ENCODE measurements around the gene SLC2A9.

GRCh38 chr4:9820343-9820742 is 201.0 kb downstream of the SLC2A9 start:
- TF ChIP-seq EP300 (IDR thresholded peaks at IDR 0.05): no peak
- TF ChIP-seq, protein P1, sequence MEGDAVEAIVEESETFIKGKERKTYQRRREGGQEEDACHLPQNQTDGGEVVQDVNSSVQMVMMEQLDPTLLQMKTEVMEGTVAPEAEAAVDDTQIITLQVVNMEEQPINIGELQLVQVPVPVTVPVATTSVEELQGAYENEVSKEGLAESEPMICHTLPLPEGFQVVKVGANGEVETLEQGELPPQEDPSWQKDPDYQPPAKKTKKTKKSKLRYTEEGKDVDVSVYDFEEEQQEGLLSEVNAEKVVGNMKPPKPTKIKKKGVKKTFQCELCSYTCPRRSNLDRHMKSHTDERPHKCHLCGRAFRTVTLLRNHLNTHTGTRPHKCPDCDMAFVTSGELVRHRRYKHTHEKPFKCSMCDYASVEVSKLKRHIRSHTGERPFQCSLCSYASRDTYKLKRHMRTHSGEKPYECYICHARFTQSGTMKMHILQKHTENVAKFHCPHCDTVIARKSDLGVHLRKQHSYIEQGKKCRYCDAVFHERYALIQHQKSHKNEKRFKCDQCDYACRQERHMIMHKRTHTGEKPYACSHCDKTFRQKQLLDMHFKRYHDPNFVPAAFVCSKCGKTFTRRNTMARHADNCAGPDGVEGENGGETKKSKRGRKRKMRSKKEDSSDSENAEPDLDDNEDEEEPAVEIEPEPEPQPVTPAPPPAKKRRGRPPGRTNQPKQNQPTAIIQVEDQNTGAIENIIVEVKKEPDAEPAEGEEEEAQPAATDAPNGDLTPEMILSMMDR (IDR thresholded peaks at IDR 0.05): no peak
